HG03039 (cell line): ENCODE measurements around the gene ZNF770.
"Not testable (repeated sequence)": the region's sequence is repeated elsewhere in the genome, so short reads cannot be mapped to it uniquely, and the experiment has no call there.

ENCODE experiments used
- ATAC-seq: cut with Tn5 transposase; IDR thresholded peaks from one replicate; pipeline ENCODE4 v1.9.1; 2021; ENCODE audit warnings: mild to moderate bottlenecking, moderate library complexity; ENCODE audit not compliant: unreplicated experiment

The ZNF770 gene

DNA sequence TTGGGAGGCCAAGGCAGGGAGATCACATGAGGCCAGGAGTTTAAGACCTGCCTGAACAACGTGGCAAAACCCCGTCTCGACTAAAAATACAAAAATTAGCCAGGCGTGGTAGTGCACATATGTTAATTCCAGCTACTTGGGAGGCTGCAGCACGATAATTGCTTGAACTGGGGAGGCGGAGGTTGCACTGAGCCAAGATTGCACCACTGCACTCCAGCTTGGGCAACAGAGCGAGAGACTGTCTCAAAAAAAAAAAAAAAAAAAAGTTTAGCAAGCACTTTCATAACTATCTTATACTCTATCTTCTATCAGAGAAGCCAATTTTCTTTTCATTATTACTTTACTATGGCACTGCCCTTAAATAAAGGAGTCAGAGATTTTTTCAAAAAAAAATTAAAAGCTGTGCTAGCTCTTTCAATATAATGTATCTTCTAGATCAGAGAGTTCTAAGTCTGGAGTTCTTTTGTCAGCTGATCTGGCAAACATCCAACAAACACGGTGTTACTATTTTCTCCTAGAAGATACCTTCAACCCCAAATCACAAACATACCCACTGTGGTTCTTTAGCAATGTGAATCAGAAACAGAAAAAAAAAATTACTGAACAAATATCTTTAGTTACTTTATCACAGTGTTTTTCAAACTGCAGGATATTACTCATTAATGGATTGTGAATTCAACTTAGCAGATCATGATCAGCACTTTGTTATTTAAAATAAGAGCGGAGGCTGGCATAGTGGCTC, 3.0 kb downstream of the ZNF770 start:
- ATAC-seq: no peak

DNA sequence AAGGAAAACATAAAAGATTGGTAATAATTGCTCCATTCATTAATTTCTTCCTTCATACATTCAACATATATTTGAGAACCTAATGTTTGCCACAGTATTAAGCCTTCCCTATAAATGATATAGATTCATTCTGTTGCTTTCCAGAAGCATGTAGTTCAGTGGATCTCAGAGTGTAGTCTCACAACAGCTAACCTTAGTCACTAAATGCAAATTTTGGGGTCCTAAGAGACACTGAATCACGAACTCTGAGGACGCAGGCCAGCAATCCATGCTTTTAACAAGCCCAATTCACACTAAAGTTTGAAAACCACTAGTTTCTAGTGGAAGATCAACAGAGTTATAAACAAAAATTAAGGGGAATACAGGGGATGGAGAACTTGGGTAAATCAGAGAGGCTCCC, 11.3 kb downstream of the ZNF770 start:
- no peak for ATAC-seq

DNA sequence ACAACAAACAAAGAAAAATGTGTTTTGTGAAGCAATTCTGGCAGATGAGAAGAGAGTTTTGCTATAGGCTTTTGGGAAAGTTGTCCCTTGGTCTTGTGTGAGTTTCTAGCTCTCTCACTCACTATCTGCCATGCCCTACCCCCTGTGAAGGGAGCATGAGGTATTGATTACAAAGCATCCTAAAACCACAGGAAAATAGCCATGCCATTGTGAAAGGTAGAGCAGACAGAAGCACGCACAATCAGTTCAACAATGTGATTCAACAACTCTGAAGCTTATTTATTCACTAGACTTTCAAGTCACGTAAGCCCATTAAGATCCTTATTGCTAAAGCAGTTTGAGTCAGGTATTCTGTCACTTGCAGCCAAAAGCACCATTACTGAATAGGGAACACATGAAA, 12.0 kb downstream of the ZNF770 start:
- no peak for ATAC-seq

DNA sequence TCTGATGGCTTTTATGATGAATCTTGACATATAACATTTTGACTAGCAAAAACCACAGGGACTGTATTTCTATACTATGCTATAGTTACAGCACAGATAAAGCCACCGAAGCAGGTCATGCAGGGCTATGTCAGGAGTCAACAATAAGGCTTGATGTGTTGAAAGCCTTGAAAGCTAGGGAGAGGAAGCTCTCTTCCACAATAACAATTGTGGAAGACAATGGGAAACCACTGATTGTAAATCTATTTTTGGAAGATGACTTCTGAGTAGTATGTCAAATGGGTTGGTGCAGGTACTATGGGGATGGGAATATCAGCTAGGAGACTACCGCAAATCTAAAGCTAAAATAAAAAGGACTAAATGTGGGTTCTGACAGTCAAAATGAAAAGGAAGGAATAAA, 14.6 kb downstream of the ZNF770 start:
- ATAC-seq: no peak

DNA sequence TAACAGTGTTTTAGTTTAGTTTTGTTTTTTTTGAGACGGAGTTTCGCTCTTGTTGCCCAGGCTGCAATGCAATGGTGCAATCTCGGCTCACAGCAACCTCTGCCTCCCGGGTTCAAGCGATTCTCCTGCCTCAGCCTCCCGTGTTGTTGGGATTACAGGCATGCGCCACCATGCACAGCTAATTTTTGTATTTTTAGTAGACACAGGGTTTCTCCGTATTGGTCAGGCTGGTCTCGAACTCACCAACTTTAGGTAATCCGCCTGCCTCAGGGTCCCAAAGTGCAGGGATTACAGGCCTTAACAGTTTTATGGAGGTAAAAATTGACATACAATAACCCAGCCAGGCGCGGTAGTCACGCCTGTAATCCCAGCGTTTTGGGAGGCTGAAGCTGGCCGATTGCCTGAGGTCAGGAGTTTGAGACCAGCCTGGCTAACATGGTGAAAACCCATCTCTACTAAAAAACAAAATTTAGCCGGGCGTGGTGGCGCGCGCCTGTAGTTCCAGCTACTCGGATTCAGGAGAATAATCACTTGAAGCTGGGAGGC, 17.9 kb downstream of the ZNF770 start:
- not testable (repeated sequence) for ATAC-seq

DNA sequence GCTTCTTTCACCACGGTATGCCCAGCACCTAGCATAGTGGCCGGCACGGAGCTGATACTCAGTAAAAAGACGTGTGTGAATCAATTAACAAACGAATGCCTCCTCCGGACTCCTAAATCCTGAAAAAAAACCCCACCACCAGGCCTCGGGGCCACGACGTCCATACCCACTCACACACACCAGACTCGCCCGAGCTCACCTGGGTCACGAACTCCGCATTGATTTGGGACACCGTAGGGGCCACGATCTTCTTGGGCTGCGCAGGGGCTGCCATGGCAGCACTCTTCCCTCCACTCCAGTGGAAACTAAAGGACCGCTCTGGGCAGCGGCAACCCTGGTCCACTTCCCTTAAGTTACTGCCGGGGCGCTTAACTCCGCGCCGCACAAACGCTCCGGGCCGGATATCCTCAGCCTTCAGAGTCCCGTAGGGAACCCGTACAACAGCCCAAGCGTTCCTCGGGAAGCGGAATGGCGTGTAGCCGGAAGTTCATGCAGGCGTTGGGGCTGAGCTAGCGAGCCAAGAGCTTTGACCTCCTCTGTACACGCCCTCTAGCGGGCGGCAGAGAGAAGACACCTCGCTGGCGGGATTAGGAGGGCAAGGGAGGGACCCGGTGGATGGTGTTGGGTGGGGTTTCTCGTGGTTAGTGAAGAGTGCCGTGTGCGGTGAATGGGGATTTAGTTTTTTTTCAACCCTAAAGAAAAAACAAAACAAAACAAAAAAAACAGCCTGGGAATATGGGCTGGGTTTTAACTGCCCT, 18.6 kb downstream of the ZNF770 start, which contains the start of gene AQR:
AQR (minus strand) TSS at position 403 of the 758 bp plus-strand sequence; CDS start at position 274, 129 bp downstream.
- peak; percentile 99 for ATAC-seq

DNA sequence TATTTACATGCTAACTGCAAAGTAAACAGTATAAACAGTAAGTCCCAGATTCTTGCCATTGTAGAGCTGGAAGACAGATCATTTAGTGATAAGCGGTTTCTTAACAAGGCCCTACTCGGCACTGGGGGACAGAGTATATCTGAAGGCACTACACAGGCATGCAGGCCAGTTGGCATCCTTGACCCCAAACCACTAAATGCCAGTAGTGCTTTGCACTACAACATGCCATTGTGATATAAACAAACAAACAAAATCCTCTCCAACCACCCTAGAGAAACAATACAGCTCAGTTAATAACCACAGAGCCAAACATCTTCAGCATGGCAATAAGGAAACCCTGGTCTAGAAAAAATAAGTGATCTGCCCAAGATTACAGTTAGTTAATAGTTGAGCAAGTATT, 23.8 kb downstream of the ZNF770 start:
- no peak for ATAC-seq

DNA sequence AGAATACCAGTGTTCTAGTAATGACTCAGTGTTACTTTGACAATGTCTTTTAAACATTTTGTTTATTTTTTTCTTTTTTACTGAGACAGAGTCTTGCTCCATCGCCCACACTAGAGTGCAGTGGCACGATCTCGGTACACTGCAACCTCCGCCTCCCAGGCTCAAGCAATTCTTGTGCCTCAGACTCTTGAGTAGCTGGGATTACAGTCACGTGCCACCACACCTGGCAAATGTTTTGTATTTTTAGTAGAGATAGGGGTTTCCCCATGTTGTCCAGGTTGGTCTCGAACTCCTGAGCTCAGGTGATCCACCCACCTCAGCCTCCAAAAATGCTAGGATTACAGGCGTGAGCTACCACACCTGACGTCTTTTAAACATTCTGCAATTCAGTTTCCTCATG, 34.2 kb downstream of the ZNF770 start:
- ATAC-seq: no peak

DNA sequence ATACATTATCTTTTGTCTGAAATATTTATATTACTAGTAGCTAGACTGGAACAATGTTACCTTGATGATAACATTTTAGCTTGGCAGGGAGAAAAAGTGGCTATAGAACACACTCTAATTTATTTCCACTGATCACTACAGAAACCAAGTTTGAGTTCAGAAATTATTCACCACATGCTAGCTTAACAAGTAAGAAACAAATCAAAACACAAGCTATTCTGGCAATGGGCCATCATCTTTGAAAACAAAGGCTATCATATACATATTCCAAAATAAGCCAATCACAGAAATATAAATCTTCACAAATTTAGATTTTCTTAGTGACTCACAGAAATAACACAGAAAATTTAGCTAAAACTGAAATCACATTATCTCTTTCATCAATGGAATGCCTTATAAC, 35.6 kb downstream of the ZNF770 start:
- no peak for ATAC-seq

DNA sequence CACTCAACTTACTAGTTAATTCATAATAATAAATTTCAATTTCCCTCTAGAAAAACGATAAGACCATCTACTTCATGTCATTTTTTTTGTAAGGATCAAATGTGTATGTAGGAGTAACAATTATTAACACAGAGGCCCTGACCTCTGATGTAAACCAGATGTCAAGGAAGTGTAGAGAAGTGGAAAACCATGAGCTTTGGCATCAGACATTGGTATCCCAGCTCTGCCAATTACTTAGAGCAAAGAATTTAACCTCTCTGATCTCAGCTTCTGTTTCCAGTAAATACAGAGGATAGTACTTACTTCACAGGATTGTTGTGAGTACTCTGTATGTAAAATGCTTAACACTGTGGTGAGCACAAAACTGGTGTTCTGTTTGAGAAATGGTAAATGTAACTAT, 36.1 kb downstream of the ZNF770 start:
- ATAC-seq: no peak

DNA sequence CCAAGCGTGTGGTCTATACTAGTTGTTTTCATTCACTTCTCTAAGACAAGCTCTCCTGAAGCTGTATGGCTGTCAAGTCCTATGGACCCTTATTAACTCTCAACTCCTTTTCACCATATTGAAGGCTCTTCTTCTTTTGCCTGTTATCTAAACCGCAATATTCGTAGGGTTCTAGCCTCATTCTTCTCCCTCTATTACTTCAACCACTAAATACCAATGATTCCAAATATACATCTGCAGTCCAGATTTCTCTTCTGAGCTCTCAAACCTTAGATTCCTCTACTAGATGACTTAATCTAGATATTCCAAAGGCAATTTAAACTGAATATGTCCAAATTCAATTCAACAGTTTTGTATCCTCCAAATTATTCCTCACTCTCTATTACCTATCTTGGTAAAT, 43.2 kb downstream of the ZNF770 start:
- no peak for ATAC-seq

DNA sequence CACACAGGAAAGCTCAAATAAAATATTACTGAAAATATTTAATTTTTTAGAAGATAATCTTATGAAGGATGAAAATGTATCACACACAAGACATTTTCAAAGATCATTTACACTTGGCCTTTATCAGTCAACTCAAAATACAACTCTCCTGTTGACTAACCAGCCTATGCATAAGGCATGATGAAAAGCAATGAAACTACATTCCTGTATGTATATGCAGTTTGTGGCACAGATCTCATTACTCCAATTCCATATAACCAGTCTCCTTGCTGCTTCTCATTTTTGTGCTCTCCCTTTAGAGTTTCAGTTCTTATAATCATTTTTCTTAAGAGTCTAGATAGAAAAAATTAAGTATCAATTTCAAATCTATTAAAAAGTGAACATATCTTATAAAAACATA, 44.4 kb downstream of the ZNF770 start:
- no peak for ATAC-seq

DNA sequence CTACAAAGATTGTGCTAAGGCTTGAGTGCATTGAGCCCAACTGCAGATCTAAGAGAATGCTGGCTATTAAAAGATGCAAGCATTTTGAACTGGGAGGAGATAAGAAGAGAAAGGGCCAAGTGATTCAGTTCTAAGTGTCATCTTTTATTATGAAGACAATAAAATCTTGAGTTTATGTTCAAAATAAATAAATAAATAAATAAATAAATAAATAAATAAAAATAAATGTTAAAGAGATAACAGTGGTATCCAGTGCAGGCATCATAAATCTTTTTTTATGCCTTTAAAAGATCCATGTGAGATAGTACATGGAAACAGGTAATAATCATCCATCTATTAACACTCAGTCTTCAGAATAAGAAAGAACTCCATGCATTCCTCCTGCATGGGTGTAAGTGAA, 44.8 kb downstream of the ZNF770 start:
- not testable (repeated sequence) for ATAC-seq

DNA sequence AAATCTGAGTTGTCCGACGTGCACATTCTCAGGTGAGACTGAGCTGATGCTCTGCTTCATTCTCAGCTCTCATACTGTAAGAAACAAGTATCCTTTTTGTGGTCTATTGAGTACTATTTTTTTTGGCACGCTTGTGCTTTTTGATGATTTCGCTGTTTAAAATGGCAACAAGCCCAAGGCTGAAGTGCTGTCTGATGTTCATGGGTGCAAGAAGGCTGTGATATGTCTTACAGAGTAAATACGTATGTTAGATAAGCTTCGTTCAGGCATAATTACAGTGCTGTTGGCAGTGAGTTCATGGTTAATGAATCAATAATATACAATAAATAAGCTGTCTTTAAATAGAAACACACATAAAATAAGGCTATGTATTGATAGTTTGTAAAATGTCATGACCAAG, 45.7 kb downstream of the ZNF770 start:
- ATAC-seq: no peak

DNA sequence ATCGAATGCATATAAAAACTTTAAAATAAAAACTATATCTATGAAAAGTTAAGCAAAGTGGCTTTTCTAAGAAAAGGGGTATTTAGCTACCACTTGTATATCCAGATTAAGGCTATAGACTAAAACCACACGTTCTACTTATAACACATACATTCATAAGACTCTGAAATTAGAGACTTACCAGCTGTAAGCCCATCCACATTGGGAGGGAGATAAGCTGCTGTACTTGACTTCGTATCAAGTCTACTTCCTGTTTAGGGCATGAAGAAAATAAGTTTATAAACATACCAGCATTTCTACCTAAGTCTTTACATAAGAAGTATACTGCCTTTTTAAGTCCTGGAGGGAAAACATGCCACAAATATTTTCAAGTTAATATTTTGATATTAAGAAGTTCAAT, 46.3 kb downstream of the ZNF770 start:
- ATAC-seq: no peak

DNA sequence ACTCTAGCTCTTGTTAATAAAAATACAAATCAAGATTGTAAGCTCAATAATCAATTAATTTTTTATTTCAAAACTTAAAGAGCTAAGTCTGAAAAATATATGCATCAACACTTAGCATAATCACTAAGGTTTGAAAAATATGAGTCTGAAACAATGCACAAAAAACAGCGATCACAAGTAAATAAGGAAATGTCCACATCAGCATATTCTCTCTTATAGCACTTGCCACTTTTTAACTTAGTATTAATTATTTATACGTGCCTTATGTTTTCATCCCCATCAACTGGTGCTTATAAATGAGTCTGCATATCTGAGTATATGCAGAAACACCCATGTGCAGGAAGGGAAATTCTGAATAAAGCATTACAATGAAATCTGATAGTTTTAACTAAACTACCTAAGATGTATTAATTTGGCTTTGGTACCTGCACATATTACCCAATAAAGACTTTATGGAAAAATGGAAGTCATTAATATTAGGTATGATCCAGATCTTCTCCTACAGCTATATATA, 46.8 kb downstream of the ZNF770 start:
- no peak for ATAC-seq

DNA sequence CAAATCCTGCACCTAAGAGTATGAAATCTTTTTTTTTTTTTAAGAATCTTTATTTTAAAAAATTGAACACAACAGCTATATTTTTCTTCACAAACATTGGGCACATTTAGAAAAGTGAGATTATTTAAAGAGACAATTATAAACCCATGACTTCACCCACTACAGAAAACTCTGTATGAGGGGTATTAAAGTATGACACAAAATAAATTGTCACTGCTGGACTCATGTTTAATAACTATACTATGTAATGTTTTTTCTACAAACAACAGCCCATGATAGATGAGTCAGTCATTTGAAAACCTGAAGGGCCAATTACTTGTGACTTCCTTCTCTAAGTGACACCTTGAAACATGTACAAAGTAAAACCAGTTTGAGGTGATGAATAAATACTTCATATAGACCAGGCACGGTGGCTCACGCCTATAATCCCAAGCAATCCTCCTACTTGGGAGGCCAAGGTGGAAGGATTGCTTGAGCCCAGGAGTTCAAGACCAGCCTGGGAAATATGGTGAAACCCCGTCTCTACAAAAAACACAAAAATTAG, 54.6 kb downstream of the ZNF770 start:
- no peak for ATAC-seq

DNA sequence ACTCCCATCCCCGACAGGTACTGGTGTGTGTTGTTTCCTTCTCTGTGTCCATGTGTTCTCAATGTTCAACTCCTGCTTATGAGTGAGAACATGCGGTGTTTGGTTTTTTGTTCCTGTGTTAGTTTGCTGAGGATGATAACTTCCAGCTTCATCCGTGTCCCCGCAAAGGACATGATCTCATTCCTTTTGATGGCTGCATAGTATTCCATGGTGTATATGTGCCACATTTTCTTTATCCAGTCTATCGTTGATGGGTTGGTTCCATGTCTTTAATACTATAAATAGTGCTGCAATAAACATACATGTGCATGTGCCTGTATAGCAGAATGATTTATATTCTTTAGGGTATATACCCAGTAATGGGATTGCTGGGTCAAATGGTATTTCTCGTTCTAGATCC, 59.7 kb downstream of the ZNF770 start:
- ATAC-seq: not testable (repeated sequence)
